HepG2 (cell line): ENCODE results near the gene DOLK. TPM values are rescaled to one million over a fixed set of nuclear protein-coding genes. Genes with fewer than 3 reads are reported as not detected.

Experiments
- ATF7-NPFF ChIP-seq: sonication (generic); formaldehyde crosslinking; IDR thresholded peaks from 2 replicates; pipeline ENCODE4 v1.8.1; 2023; ENCODE audit warnings: mild to moderate bottlenecking, low read depth, missing genetic modification reagents, moderate library complexity
- HNRNPL ChIP-seq: fragments of 200-400 bp; formaldehyde crosslinking; IDR thresholded peaks from 2 replicates; pipeline ENCODE4 v1.6.1; 2017; ENCODE audit warnings: mild to moderate bottlenecking, low read depth, low read length
- MAF1 ChIP-seq: sonication (generic); formaldehyde crosslinking; IDR thresholded peaks from 2 replicates; pipeline ENCODE4 v1.5.0; 2020; ENCODE audit warnings: missing genetic modification reagents, borderline replicate concordance
- MEIS1 ChIP-seq: sonication (generic); formaldehyde crosslinking; IDR thresholded peaks from 2 replicates; pipeline ENCODE4 v1.9.0; 2021; ENCODE audit warnings: mild to moderate bottlenecking, missing genetic modification reagents, moderate library complexity, borderline replicate concordance
- NBN ChIP-seq: fragments of 450-650 bp; conservative IDR thresholded peaks from 2 replicates; pipeline ENCODE4 v1.6.1; 2017
- NCOA2 ChIP-seq: sonication (generic); formaldehyde crosslinking; IDR thresholded peaks from 2 replicates; pipeline ENCODE4 v1.8.0; 2022; ENCODE audit warnings: inconsistent platforms
- RAD21 ChIP-seq: fragments of 450-650 bp; formaldehyde crosslinking; IDR thresholded peaks from 2 replicates; pipeline ENCODE4 v1.5.0; 2020; ENCODE audit warnings: mild to moderate bottlenecking
- SIN3B ChIP-seq: fragments of 150-350 bp; IDR thresholded peaks from 2 replicates; pipeline ENCODE4 v1.6.1; 2014; ENCODE audit warnings: low read length
- SMAD1 ChIP-seq: sonication (generic); formaldehyde crosslinking; IDR thresholded peaks from 2 replicates; pipeline ENCODE4 v1.4.0; 2020; ENCODE audit warnings: missing genetic modification reagents, low read depth, mild to moderate bottlenecking, borderline replicate concordance
- SOX13 ChIP-seq, 3 experiments: fragments of 450-650 bp in 1 of 3; sonication (generic) in 1 of 3; formaldehyde crosslinking in 1 of 3; IDR thresholded peaks in 2 of 3; conservative IDR thresholded peaks in 1 of 3; 2 replicates each; pipeline versions ENCODE4 v1.5.0 to v1.6.1; 2016 to 2020; ENCODE audit warnings: antibody characterized with exemption in 1 of 3, mild to moderate bottlenecking in 1 of 3, missing compliant biosample characterization in 1 of 3, missing genetic modification reagents in 1 of 3, moderate library complexity in 1 of 3
- YY1 ChIP-seq: IDR thresholded peaks from 2 replicates; pipeline ENCODE4 v1.6.1; 2011; ENCODE audit warnings: low read length, low read depth, moderate library complexity, mild to moderate bottlenecking; ENCODE audit not compliant: insufficient read depth, insufficient replicate concordance
- ZBTB38 ChIP-seq: sonication (generic); formaldehyde crosslinking; IDR thresholded peaks from 2 replicates; pipeline ENCODE4 v1.5.1; 2020; ENCODE audit warnings: mild to moderate bottlenecking, missing genetic modification reagents
- ZFP36L1 ChIP-seq: sonication (generic); formaldehyde crosslinking; IDR thresholded peaks from 2 replicates; pipeline ENCODE4 v1.8.0; 2022; ENCODE audit warnings: mild to moderate bottlenecking, missing genetic modification reagents, moderate library complexity
- ZNF550 ChIP-seq: sonication (generic); formaldehyde crosslinking; IDR thresholded peaks from 2 replicates; pipeline ENCODE4 v1.4.0; 2020; ENCODE audit warnings: mild to moderate bottlenecking, missing genetic modification reagents, borderline replicate concordance
- ZNF580 ChIP-seq: IDR thresholded peaks from 2 replicates; pipeline ENCODE4 v1.6.1; 2016; ENCODE audit warnings: low read depth, borderline replicate concordance
- ZNF615 ChIP-seq: sonication (generic); formaldehyde crosslinking; IDR thresholded peaks from 2 replicates; pipeline ENCODE4 v1.5.0; 2020; ENCODE audit warnings: mild to moderate bottlenecking, missing genetic modification reagents, borderline replicate concordance
- ZNF674 ChIP-seq: sonication (generic); formaldehyde crosslinking; IDR thresholded peaks from 2 replicates; pipeline ENCODE4 v1.5.0; 2020; ENCODE audit warnings: low read depth, mild to moderate bottlenecking, missing genetic modification reagents
- ZNF687 ChIP-seq: sonication (generic); formaldehyde crosslinking; IDR thresholded peaks from 2 replicates; pipeline ENCODE4 v1.5.1; 2020; ENCODE audit warnings: mild to moderate bottlenecking, missing genetic modification reagents, moderate library complexity
- ZNF768 ChIP-seq: sonication (generic); formaldehyde crosslinking; IDR thresholded peaks from 2 replicates; pipeline ENCODE4 v1.4.0; 2020; ENCODE audit warnings: missing genetic modification reagents
- ZNF792 ChIP-seq: IDR thresholded peaks from 2 replicates; pipeline ENCODE4 v1.6.1; 2016
- polyA plus RNA-seq, 8 experiments: library from polyadenylated mRNA; depleted of rRNA in 3 of 8; stranded (reverse) in 7 of 8; unstranded in 1 of 8; fragments of >200 nt; fragmentation: Illumina TruSeq in 4 of 8; extraction: Trizol in 4 of 8; gene quantifications; 2 replicates each; pipeline versions ENCODE4 v1.2.1 to v1.2.3, GENCODE V29; 2011 to 2016; ENCODE audit warnings: low read depth in 4 of 8, missing spikeins in 1 of 8, mixed read lengths in 1 of 8; ENCODE audit not compliant: insufficient read depth in 1 of 8
- total RNA-seq, 5 experiments: library from RNA; depleted of rRNA; stranded (reverse); fragments of >200 nt; fragmentation: Illumina TruSeq; extraction: Trizol; gene quantifications; 2 replicates each; pipeline ENCODE4 v1.2.3, GENCODE V29; 2016; ENCODE audit warnings: low read depth in 1 of 5
- TF ChIP-seq, protein P1 (sequence below): sonication (generic); formaldehyde crosslinking; IDR thresholded peaks from 2 replicates; pipeline ENCODE4; 2020; ENCODE audit warnings: missing genetic modification reagents, mild to moderate bottlenecking, borderline replicate concordance
- TF ChIP-seq, protein P2 (sequence below): sonication (generic); formaldehyde crosslinking; IDR thresholded peaks from 2 replicates; pipeline ENCODE4 v1.9.0; 2022; ENCODE audit warnings: missing genetic modification reagents, mild to moderate bottlenecking, borderline replicate concordance

DOLK gene
- total and polyA plus RNA-seq, 2 of the 13 experiments (the other 11 are each of a cell fraction or from before 2014, with no cell fraction given) = 15.4 to 18.7 TPM

DNA sequence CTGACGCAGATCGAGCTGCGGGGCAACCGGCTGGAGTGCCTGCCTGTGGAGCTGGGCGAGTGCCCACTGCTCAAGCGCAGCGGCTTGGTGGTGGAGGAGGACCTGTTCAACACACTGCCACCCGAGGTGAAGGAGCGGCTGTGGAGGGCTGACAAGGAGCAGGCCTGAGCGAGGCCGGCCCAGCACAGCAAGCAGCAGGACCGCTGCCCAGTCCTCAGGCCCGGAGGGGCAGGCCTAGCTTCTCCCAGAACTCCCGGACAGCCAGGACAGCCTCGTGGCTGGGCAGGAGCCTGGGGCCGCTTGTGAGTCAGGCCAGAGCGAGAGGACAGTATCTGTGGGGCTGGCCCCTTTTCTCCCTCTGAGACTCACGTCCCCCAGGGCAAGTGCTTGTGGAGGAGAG, 31.2 kb downstream of the DOLK start (continued):
- TF ChIP-seq ZNF687 (CRISPR knock-in tag) (peak; percentile 82), ZFP36L1 (CRISPR knock-in tag) (no peak), ZNF580 (no peak), RAD21 (CRISPR knock-in tag) (no peak), NCOA2 (CRISPR knock-in tag) (no peak), ZNF768 (CRISPR knock-in tag) (no peak), YY1 (no peak), ZBTB38 (CRISPR knock-in tag) (peak; percentile 91), MEIS1 (CRISPR knock-in tag) (no peak), ATF7-NPFF (CRISPR knock-in tag) (peak; percentile 31; the same call in 1 of the 2 replicates), MAF1 (CRISPR knock-in tag) (no peak), NBN (no peak), HNRNPL (0 out of 2 replicates have a peak, but pooled peaks have one; percentile 35), ZNF615 (CRISPR knock-in tag) (no peak), ZNF674 (CRISPR knock-in tag) (no peak), SIN3B (no peak), SOX13 (IDR thresholded peaks at IDR 0.05) (no peak), SOX13 (CRISPR knock-in tag; conservative IDR thresholded peaks at IDR 0.05 in 1 of 2, IDR thresholded peaks at IDR 0.05 in 1 of 2) (no peak), ZNF550 (CRISPR knock-in tag) (no peak), SMAD1 (CRISPR knock-in tag) (no peak), ZNF792 (no peak)
- TF ChIP-seq, protein P1, sequence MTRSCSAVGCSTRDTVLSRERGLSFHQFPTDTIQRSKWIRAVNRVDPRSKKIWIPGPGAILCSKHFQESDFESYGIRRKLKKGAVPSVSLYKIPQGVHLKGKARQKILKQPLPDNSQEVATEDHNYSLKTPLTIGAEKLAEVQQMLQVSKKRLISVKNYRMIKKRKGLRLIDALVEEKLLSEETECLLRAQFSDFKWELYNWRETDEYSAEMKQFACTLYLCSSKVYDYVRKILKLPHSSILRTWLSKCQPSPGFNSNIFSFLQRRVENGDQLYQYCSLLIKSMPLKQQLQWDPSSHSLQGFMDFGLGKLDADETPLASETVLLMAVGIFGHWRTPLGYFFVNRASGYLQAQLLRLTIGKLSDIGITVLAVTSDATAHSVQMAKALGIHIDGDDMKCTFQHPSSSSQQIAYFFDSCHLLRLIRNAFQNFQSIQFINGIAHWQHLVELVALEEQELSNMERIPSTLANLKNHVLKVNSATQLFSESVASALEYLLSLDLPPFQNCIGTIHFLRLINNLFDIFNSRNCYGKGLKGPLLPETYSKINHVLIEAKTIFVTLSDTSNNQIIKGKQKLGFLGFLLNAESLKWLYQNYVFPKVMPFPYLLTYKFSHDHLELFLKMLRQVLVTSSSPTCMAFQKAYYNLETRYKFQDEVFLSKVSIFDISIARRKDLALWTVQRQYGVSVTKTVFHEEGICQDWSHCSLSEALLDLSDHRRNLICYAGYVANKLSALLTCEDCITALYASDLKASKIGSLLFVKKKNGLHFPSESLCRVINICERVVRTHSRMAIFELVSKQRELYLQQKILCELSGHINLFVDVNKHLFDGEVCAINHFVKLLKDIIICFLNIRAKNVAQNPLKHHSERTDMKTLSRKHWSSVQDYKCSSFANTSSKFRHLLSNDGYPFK = peak; percentile 30; the same call in 1 of the 2 replicates
- TF ChIP-seq, protein P2, sequence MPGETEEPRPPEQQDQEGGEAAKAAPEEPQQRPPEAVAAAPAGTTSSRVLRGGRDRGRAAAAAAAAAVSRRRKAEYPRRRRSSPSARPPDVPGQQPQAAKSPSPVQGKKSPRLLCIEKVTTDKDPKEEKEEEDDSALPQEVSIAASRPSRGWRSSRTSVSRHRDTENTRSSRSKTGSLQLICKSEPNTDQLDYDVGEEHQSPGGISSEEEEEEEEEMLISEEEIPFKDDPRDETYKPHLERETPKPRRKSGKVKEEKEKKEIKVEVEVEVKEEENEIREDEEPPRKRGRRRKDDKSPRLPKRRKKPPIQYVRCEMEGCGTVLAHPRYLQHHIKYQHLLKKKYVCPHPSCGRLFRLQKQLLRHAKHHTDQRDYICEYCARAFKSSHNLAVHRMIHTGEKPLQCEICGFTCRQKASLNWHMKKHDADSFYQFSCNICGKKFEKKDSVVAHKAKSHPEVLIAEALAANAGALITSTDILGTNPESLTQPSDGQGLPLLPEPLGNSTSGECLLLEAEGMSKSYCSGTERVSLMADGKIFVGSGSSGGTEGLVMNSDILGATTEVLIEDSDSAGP (CRISPR knock-in tag) = peak; percentile 15; the same call in 1 of the 2 replicates
